NCI-H2107 treated with DMSO at 0.1 percent for 48 hours (cell line): ENCODE data around the gene KIF9.
"Not testable (repeated sequence)": the region's sequence is repeated elsewhere in the genome, so short reads cannot be mapped to it uniquely, and the experiment has no call there.

Experiments
- DNase-seq: peaks from one replicate; lab custom pipeline; 2025; ENCODE audit not compliant: unreplicated experiment; lab: John Stamatoyannopoulos, UW

Gene KIF9

GRCh38 chr3:47295322-47295721 lies 12.7 kb upstream of the KIF9 start:
- DNase-seq: no peak

GRCh38 chr3:47294392-47294791 lies 11.8 kb upstream of the KIF9 start:
- DNase-seq: no peak

- no peak for DNase-seq
Measured at GRCh38 chr3:47293822-47294221, 11.2 kb upstream of the KIF9 start.

- DNase-seq: not testable (repeated sequence)
Measured at GRCh38 chr3:47291754-47292420, 9.3 kb upstream of the KIF9 start.

- no peak for DNase-seq
Measured at GRCh38 chr3:47291158-47291753, 8.7 kb upstream of the KIF9 start.

- DNase-seq: no peak
Measured at GRCh38 chr3:47288966-47289910, 6.6 kb upstream of the KIF9 start.

GRCh38 chr3:47283591-47284364 lies 1.2 kb upstream of the KIF9 start:
- DNase-seq: no peak

GRCh38 chr3:47283193-47283537 lies 566 bp upstream of the KIF9 start:
- no peak for DNase-seq

GRCh38 chr3:47280519-47280918 lies 2.1 kb downstream of the KIF9 start:
- DNase-seq: no peak

- no peak for DNase-seq
Measured at GRCh38 chr3:47276558-47276957, 6.0 kb downstream of the KIF9 start.

- DNase-seq: no peak
Measured at GRCh38 chr3:47274652-47275051, 7.9 kb downstream of the KIF9 start.

- DNase-seq: no peak
Measured at GRCh38 chr3:47273564-47273963, 9.0 kb downstream of the KIF9 start.

GRCh38 chr3:47270526-47270925 lies 12.1 kb downstream of the KIF9 start:
- DNase-seq: no peak

- no peak for DNase-seq
Measured at GRCh38 chr3:47267490-47267824, 15.1 kb downstream of the KIF9 start.

- no peak for DNase-seq
Measured at GRCh38 chr3:47266709-47267489, 15.7 kb downstream of the KIF9 start.

- DNase-seq: no peak
Measured at GRCh38 chr3:47265725-47266428, 16.7 kb downstream of the KIF9 start.

- no peak for DNase-seq
Measured at GRCh38 chr3:47265008-47265407, 17.6 kb downstream of the KIF9 start.

GRCh38 chr3:47261301-47261700 lies 21.3 kb downstream of the KIF9 start:
- DNase-seq: no peak

GRCh38 chr3:47260605-47261004 lies 22.0 kb downstream of the KIF9 start:
- DNase-seq: no peak

- DNase-seq: no peak
Measured at GRCh38 chr3:47259114-47259513, 23.5 kb downstream of the KIF9 start.
